Thoracic aorta endothelial cell (primary cell): ENCODE results near the gene PDIA2. TPM values are rescaled to one million over a fixed set of nuclear protein-coding genes. Genes with fewer than 3 reads are reported as not detected.

Experiments
- total RNA-seq: library from RNA; depleted of rRNA; stranded (reverse); fragments of >200 nt; gene quantifications from 2 replicates; pipeline ENCODE4 v1.2.3, GENCODE V29; 2012

The PDIA2 gene, protein sequence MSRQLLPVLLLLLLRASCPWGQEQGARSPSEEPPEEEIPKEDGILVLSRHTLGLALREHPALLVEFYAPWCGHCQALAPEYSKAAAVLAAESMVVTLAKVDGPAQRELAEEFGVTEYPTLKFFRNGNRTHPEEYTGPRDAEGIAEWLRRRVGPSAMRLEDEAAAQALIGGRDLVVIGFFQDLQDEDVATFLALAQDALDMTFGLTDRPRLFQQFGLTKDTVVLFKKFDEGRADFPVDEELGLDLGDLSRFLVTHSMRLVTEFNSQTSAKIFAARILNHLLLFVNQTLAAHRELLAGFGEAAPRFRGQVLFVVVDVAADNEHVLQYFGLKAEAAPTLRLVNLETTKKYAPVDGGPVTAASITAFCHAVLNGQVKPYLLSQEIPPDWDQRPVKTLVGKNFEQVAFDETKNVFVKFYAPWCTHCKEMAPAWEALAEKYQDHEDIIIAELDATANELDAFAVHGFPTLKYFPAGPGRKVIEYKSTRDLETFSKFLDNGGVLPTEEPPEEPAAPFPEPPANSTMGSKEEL
- 0.29 and 0.66 TPM in 2 replicates for total RNA-seq

DNA sequence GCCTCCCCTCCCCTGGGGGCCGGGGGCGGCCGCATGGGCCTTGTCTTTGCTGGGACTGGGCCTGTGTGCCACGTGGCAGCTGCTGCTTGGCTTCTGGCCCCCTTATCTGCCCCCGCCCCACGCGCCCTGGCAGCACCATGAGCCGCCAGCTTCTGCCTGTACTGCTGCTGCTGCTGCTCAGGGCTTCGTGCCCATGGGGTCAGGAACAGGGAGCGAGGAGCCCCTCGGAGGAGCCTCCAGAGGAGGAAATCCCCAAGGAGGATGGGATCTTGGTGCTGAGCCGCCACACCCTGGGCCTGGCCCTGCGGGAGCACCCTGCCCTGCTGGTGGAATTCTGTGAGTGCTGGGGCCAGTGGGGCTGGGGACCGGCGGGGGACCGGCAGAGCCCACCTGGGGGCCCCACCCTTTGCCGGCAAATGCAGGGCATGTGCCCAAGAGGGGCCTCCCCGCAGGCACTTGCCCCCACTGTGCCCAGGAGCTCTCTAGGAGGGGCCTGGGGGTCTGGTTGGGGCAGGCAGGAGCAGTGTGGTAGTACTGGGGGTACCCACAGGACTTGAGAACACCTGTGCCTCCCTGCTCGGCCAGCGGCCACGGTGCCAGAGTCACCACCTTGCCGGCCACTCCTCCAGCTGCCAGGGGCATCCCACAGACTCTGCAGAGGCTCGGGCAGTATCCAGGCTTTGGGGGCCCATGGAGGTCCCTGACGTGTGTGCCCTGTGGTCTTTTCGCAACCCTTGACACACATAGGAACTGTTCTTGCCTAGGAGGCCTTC is at the start of gene PDIA2:
Gene PDIA2 (plus strand): TSS at position 132 of the 773 bp plus-strand sequence. CDS start 6 bp downstream, at position 138.

DNA sequence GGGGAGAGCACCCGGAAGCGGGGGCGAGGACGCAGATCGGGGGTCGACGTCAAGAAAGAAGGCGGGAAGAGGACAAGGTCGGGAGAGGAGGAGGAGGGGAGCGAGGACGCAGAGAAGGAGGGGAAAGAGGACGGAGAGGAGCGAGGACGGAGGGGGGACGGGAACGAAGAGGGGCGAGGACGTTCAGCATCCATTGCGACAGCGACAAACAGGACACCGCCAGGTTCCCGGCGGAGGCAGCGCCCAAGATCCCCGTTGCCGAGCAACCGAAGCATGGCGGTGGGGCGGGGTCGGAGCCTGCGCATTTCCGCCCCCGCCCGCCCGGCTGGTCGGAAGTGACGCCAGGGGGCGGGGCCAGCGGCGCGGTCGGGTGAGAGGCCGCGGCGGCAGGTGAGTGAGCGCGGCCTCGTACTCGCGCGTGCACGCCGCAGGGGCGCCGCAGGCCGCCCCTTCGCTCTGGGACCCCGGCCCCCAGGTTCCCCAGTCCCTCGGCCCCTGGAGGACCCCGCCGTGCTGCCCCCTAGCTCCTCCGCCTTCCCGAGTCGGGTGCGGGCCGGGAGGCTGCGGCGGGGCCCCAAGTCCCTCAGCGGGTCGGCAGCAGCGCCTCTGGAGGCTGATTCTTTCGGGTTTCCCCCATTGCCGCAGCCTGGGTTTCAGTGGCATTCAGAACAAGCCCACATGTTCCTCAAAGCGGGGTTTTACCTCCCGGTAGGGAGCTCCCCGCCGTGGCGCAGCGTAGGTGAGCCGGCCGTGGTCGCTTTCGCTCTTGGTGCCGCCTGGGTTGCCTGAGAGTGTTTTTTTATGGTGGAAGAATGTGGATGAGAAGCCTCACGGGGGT is 48.3 kb upstream of the PDIA2 start, which contains the start of gene FAM234A:
Gene FAM234A (plus strand): TSS at position 354 of the 838 bp plus-strand sequence. CDS start 19,593 bp downstream, outside the sequence.

DNA sequence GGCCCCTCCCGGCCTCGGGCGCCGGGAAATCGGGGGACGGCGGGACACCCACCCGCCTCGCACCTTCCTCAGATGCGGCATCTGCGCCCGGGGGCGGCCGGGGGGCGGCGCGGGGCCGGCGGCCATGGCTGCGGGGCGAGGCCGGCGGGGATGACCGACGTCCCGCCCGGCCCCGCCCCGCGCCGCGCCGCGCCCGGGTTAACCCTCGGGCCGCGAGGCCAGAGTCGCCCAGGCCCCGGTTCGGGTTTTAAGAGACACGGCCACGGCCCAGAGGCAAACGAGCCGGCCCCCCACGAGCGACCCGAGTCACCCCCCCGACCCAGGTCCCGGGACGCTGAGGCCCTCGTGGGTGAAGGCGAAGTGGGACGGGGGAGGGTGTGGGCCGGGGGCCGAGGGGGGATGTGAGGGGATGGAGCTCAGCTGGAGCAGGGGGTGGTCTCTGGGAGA is 7.2 kb upstream of the PDIA2 start, which contains the start of gene RGS11:
Gene RGS11 (minus strand): TSS at position 159 of the 447 bp plus-strand sequence. CDS start 33 bp downstream, at position 126.

DNA sequence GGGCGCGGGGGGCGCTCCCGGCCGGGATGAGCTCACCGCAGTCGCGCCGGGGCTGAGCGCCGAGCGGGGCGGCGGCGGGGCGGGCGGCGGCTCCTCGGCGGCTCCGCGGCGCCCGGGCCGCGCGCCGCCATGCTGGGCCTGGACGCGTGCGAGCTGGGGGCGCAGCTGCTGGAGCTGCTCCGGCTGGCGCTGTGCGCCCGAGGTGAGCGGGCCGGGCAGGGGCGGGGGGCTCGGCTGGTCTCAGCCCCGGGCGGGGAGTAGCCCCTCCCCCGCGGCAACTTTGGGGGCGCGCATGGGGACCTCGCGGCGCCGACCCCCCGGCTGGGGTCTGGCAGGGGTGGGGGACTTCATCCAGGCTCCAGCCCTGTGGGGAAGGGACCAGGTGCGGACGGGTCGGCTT is 2.4 kb upstream of the PDIA2 start, which contains the start of gene ARHGDIG:
Gene ARHGDIG (plus strand): TSS at position 40 of the 400 bp plus-strand sequence. CDS start 90 bp downstream, at position 130.

Other genes starting within 250 kb of the PDIA2 start
- 6.3 and 7.3 TPM in 2 replicates for gene POLR3K, start 229.6 kb upstream of the PDIA2 start, total RNA-seq
- 26.7 and 29.0 TPM in 2 replicates for gene SNRNP25, start 229.3 kb upstream of the PDIA2 start, total RNA-seq
- gene RHBDF1, start 210.5 kb upstream of the PDIA2 start, total RNA-seq = 26.2 and 26.3 TPM in 2 replicates
- gene MPG, start 204.9 kb upstream of the PDIA2 start, total RNA-seq = 82.7 and 84.4 TPM in 2 replicates
- 10.1 and 14.4 TPM in 2 replicates for gene NPRL3, start 144.5 kb upstream of the PDIA2 start, total RNA-seq
- not detected in 2 replicates for gene HBZ, start 130.5 kb upstream of the PDIA2 start, total RNA-seq
- not detected in 2 replicates for gene HBM, start 117.2 kb upstream of the PDIA2 start, total RNA-seq
- gene HBA2, start 110.3 kb upstream of the PDIA2 start, total RNA-seq = not detected in 2 replicates
- not detected in 2 replicates for gene HBA1, start 106.5 kb upstream of the PDIA2 start, total RNA-seq
- gene HBQ1, start 102.7 kb upstream of the PDIA2 start, total RNA-seq = 0.40 TPM in 1 of 2 replicates, not detected in the other
- gene LUC7L, start 53.7 kb upstream of the PDIA2 start, total RNA-seq = 67.2 and 67.8 TPM in 2 replicates
- 62.6 and 66.9 TPM in 2 replicates for gene FAM234A, start 48.3 kb upstream of the PDIA2 start, total RNA-seq
- gene RGS11, start 7.2 kb upstream of the PDIA2 start, total RNA-seq = 3.1 and 3.6 TPM in 2 replicates
- 0.79 and 1.7 TPM in 2 replicates for gene ARHGDIG, start 2.6 kb upstream of the PDIA2 start, total RNA-seq
- 19.8 and 20.8 TPM in 2 replicates for gene AXIN1, start 69.6 kb downstream of the PDIA2 start, total RNA-seq
- 85.0 and 90.7 TPM in 2 replicates for gene MRPL28, start 87.4 kb downstream of the PDIA2 start, total RNA-seq
- gene PGAP6, start 98.8 kb downstream of the PDIA2 start, total RNA-seq = 56.7 and 57.8 TPM in 2 replicates
- 71.9 and 83.6 TPM in 2 replicates for gene NME4, start 114.0 kb downstream of the PDIA2 start, total RNA-seq
- gene DECR2, start 118.7 kb downstream of the PDIA2 start, total RNA-seq = 12.2 and 16.1 TPM in 2 replicates
- gene RAB11FIP3, start 142.5 kb downstream of the PDIA2 start, total RNA-seq = 34.2 and 39.8 TPM in 2 replicates
- 42.2 and 70.2 TPM in 2 replicates for gene CAPN15, start 244.5 kb downstream of the PDIA2 start, total RNA-seq